Bronchial epithelial cell (primary cell): Measurements from ENCODE around the gene SLC25A13. TPM values are rescaled to one million over a fixed set of nuclear protein-coding genes. Genes with fewer than 3 reads are reported as not detected.

Source experiments
- DNase-seq: peaks from one replicate; pipeline ENCODE4 v3.0.0-alpha.2; 2010; ENCODE audit warnings: low read depth
- FAIRE-seq: peaks from 2 replicates; lab custom pipeline; 2011; peaks lifted over from hg19 to GRCh38; lab: Jason Lieb, UNC
- H3K27me3 ChIP-seq: 2 replicates; pipeline ENCODE4 v1.5.1; 2011; ENCODE audit warnings: low read length; ENCODE audit not compliant: control insufficient read depth, insufficient read depth
- H3K36me3 ChIP-seq: 2 replicates; pipeline ENCODE4 v1.5.1; 2011; ENCODE audit warnings: low read length; ENCODE audit not compliant: control insufficient read depth, insufficient read depth
- H3K4me3 ChIP-seq: 2 replicates; pipeline ENCODE4 v1.5.1; 2011; ENCODE audit warnings: mild to moderate bottlenecking, low read depth, low read length, control low read depth
- total RNA-seq: library from RNA; depleted of rRNA; stranded (reverse); fragments of >200 nt; gene quantifications from 2 replicates; pipeline ENCODE4 v1.2.1, GENCODE V29; 2014
- TF ChIP-seq, protein P1 (sequence below): IDR thresholded peaks from 2 replicates; pipeline ENCODE4 v1.5.1; 2011; ENCODE audit warnings: mild to moderate bottlenecking, moderate library complexity, low read length, control low read depth, inconsistent platforms; ENCODE audit not compliant: insufficient read depth, severe bottlenecking

SLC25A13 gene
- total RNA-seq, 1 donor from 2014 or later, result 16.6 TPM

GRCh38 chr7:96121752-96122151 is 200.1 kb downstream of the SLC25A13 start:
- Histone ChIP-seq H3K27me3 (no peaks in the 10 kb centered on the region), H3K4me3 (no peak overlapping the region), H3K36me3 (no peaks in the 10 kb centered on the region)
- TF ChIP-seq, protein P1, sequence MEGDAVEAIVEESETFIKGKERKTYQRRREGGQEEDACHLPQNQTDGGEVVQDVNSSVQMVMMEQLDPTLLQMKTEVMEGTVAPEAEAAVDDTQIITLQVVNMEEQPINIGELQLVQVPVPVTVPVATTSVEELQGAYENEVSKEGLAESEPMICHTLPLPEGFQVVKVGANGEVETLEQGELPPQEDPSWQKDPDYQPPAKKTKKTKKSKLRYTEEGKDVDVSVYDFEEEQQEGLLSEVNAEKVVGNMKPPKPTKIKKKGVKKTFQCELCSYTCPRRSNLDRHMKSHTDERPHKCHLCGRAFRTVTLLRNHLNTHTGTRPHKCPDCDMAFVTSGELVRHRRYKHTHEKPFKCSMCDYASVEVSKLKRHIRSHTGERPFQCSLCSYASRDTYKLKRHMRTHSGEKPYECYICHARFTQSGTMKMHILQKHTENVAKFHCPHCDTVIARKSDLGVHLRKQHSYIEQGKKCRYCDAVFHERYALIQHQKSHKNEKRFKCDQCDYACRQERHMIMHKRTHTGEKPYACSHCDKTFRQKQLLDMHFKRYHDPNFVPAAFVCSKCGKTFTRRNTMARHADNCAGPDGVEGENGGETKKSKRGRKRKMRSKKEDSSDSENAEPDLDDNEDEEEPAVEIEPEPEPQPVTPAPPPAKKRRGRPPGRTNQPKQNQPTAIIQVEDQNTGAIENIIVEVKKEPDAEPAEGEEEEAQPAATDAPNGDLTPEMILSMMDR, result no peak
- no peak for DNase-seq
- FAIRE-seq, result no peak

DNA sequence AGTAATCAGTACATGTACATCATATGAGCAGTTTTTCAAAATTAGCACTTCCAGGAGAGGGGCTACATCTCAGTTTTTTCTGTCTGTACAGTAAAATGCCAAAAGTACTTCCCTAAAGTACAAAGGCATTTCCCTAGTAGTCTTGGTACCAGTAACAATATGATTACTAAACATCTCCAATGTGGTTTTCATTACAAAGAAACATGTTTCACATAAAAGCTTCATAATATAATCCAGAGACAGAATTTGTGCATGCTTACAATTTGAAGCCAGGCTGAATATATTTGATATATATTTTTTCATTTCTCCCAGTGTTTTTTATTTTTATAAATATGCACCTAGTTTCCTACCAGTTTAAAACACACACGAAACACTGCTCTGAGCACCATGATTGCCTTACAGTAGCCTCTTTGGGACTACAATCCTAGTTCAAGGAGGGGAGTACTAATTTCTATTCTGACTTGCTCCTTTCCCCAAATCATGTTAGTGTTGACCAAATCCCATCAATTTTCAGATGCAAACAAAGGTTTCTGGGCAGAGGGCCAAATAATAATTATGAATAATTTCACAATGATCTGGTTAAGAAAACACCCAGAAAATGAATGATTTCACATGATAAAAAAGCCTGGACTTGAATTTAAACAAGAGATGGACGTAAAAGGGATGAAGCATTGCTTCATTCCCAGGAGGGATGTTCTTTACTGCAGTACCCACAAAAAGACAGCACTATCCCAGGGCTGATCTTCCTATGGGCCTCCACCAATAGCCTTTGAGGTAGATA is 201.3 kb downstream of the SLC25A13 start:
- no peaks in the 10 kb centered on the region for H3K36me3 ChIP-seq
- H3K4me3 ChIP-seq, result no peak overlapping the region
- TF ChIP-seq, protein P1, result no peak
- FAIRE-seq (no peak), DNase-seq (no peak)
- H3K27me3 ChIP-seq, result no peaks in the 10 kb centered on the region

DNA sequence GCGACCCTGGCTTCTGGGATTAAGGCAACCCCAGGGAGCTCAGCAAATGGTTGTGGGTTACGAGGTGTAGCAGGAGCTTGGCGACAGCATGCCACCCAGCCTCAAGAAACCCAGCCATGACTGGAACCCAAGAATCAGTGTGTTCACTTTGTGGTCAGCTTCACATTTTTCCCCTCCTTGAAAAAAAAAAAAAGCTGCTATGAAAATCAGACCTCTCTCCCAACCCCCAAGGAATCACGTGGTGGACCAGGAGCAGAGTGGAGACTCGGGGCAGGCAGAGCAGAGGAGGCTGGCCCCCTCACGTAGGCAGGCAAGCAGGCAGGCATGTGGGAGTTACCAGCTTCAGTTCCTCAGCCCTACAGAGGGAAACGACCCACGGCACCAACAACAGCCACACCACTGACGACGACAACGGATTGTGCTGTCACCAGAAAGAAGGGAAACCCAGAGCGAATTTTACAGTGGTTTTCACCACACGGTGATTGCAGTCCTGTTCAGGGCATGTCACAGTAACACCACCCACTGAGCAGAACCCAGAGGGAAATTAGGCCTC is 203.4 kb downstream of the SLC25A13 start:
- FAIRE-seq (no peak), DNase-seq (no peak)
- TF ChIP-seq, protein P1, result no peak
- no peak overlapping the region for H3K4me3 ChIP-seq
- no peaks in the 10 kb centered on the region for H3K27me3 ChIP-seq
- no peaks in the 10 kb centered on the region for H3K36me3 ChIP-seq

GRCh38 chr7:96116173-96116572 is 205.7 kb downstream of the SLC25A13 start:
- Histone ChIP-seq H3K4me3 (no peak overlapping the region), H3K36me3 (no peaks in the 10 kb centered on the region), H3K27me3 (no peaks in the 10 kb centered on the region)
- no peak for FAIRE-seq
- DNase-seq, result no peak
- TF ChIP-seq, protein P1, result no peak

- no peak for FAIRE-seq
- Histone ChIP-seq H3K4me3 (no peak overlapping the region), H3K27me3 (no peaks in the 10 kb centered on the region), H3K36me3 (no peaks in the 10 kb centered on the region)
- DNase-seq, result no peak
- TF ChIP-seq, protein P1, result no peak
Measured at GRCh38 chr7:96114190-96114589, 207.7 kb downstream of the SLC25A13 start.
